Omental fat pad (tissue), 4 donors: ENCODE results near the gene FBXL3. TPM values are rescaled to one million over a fixed set of nuclear protein-coding genes. Genes with fewer than 3 reads are reported as not detected.

Source experiments
- ATAC-seq: fragments of 150-250 bp; one replicate; pipeline ENCODE4 v1.9.1; 2016; ENCODE audit warnings: mild to moderate bottlenecking, moderate library complexity; ENCODE audit not compliant: low FRiP score
- DNase-seq: peaks from one replicate; pipeline ENCODE4 v3.0.0-alpha.2; 2019; ENCODE audit warnings: low spot score
- total RNA-seq, 4 donors: library from RNA; depleted of rRNA; stranded (reverse); fragments of >200 nt; gene quantifications; one replicate each; pipeline ENCODE4 v1.1.0, GENCODE V29; 2016
- TF ChIP-seq, protein P1 (sequence below), 3 donors: fragments of 450-650 bp; IDR thresholded peaks; one replicate each; pipeline ENCODE4 v1.5.1; 2016 to 2017; ENCODE audit warnings: antibody characterized with exemption in 3 of 3, mild to moderate bottlenecking in 3 of 3, moderate library complexity in 2 of 3

The FBXL3 gene, protein sequence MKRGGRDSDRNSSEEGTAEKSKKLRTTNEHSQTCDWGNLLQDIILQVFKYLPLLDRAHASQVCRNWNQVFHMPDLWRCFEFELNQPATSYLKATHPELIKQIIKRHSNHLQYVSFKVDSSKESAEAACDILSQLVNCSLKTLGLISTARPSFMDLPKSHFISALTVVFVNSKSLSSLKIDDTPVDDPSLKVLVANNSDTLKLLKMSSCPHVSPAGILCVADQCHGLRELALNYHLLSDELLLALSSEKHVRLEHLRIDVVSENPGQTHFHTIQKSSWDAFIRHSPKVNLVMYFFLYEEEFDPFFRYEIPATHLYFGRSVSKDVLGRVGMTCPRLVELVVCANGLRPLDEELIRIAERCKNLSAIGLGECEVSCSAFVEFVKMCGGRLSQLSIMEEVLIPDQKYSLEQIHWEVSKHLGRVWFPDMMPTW
- 100 to 1,000 TPM in 1 of 4 donors, 10 to 100 TPM in 3; 62.3 to 121 (median 74.8) TPM for total RNA-seq

DNA sequence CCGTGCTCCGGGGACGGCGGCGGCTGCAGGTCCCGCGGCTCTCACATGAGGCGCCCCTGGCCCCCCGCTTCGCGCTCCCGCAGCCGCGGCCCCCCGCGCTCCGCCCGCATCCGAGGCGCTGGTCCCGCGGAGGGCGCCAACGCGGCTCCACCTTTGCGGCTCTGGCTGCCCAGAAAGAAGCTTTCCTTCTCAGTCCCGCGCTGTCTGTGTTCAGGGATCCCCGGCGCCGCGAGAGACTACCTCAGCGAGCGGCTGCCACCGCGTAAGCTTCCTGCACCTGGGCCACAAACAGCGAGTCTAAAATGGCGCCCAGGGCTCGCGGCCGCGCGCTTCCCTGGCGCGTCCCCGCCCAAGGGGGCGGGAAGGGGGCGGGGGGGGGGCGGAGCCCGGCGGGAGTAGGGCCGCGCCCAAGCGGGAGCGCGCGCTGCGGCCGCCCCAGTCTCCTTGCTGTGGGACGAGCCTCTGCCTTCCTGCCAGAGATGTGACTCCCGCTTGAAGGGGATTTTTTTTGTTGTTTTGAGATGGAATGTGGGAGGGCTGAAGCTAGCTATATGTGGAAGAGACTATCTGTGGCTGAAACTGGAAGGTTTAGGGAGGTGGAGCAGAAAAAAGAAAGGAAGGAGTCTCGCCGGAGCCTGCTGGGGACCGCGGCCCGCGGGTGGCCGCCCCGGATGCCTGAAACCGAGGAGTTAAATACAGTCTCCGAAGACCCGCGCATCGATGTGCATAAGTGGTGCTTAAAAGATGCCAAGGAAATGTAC, at the start of gene FBXL3:
FBXL3 (minus strand) TSS at position 299 of the 761 bp plus-strand sequence. CDS start 5,299 bp downstream, outside the sequence.
- ATAC-seq, result peak; percentile 88
- TF ChIP-seq, protein P1, sequence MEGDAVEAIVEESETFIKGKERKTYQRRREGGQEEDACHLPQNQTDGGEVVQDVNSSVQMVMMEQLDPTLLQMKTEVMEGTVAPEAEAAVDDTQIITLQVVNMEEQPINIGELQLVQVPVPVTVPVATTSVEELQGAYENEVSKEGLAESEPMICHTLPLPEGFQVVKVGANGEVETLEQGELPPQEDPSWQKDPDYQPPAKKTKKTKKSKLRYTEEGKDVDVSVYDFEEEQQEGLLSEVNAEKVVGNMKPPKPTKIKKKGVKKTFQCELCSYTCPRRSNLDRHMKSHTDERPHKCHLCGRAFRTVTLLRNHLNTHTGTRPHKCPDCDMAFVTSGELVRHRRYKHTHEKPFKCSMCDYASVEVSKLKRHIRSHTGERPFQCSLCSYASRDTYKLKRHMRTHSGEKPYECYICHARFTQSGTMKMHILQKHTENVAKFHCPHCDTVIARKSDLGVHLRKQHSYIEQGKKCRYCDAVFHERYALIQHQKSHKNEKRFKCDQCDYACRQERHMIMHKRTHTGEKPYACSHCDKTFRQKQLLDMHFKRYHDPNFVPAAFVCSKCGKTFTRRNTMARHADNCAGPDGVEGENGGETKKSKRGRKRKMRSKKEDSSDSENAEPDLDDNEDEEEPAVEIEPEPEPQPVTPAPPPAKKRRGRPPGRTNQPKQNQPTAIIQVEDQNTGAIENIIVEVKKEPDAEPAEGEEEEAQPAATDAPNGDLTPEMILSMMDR (IDR thresholded peaks at IDR 0.05), result no peak
- peak; percentile 41 for DNase-seq

DNA sequence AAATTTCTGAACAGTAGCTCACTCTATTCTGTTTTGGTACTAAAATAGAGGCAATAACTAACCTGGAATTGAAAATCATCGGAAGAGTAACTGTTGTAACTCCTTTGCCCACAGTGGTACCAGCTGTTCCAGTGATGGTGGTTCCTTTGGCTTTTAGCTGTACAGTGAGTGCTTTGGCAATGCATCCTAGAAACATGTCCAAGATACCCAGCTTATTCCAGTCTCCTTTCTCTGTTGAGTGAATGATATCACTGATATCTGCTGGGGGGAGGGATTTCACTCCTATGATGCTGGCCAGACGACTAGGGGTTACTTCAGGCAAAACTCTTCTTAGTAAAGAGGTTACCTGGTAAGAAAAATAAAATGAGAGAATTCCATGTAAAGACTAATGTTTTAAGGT, 40.6 kb upstream of the FBXL3 start:
- ATAC-seq (no peak), DNase-seq (no peak)
- TF ChIP-seq, protein P1 (IDR thresholded peaks at IDR 0.05), result no peak

DNA sequence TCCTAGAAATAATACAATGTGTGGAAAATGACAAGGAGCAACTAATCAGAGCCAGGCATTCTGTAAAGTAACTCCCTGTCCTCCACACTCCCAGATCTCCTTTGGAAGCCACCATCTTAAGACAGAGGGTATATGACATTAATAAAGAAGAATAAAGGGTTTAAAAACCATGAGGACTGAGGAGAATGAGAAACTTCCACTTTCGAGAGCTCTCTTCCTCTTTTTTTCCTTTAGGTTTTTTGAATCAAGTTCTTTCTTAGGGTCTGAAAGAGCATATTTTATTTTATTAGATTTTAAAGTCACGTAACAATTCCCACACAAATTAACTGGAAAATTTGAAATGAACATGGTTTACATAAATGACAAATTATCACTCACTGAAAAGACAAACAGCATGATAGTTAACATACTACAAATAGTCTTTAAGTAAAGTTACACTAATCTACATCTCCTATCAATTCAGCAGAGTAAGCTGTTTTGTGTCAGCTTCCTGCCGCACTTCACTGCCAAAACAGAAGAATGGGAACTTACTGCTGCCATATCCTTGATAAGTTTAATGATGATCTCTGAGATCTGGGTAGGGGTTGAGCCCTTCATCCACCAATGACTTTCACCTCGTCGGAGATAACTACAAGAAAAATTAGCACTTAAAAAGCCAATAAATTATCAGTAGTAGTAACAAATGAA, 38.6 kb upstream of the FBXL3 start:
- TF ChIP-seq, protein P1 (IDR thresholded peaks at IDR 0.05), result no peak
- DNase-seq, result no peak
- no peak for ATAC-seq

DNA sequence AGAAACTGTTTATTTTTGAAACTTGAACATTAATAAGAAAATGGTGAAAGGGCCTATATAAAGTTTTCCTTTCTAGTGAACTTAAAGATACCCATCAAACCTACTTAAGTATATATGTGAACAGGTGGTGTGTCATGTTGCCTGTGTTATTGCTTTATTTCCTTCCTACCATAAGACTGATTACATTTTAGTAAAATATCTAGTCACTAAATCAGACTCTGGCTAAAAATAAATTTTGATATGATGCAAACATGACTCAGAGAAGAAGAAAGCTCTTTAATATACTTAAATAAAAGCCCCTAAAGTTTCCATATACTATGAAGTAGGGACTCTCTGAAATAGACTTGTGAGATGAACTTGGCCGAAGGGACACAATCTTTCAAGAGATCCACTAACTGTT, 35.1 kb upstream of the FBXL3 start:
- DNase-seq (no peak), ATAC-seq (no peak)
- TF ChIP-seq, protein P1 (IDR thresholded peaks at IDR 0.05), result no peak

DNA sequence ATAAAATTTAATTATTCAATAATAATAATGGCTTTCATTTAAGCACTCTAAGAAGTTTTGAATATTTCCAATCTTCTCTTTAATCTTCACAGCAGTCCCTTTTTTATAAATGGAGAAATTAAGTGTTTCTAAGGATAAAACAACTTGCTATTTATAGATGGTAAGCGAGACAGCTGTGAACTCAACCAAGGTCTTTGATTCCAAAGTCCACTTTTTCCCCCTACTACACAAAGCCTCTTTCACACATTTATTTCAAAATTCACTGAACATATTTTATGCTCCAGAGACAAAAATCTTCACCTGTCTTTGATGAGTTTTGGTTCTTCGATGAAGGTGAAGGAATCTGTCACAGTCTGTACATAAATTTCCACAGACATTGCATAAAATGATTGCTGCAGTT, 34.4 kb upstream of the FBXL3 start:
- DNase-seq, result no peak
- TF ChIP-seq, protein P1 (IDR thresholded peaks at IDR 0.05), result no peak
- no peak for ATAC-seq

DNA sequence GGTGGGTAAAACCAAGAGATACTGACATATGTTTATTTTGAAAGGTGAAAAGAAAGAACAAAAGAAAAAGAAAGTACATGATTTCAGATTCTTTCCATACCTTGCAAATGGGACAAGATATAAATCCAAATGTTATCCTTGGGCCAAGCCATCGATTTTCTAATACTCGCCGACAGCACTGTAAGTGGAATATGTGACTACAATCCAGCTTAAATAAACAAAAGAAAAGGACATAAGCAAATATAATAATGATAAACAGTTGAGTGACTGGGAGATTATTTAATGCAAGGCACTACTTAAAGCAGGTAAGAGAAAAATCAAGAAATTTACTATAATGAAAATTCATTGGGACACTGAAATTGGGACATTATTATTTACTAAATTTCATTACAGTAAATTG, 29.9 kb upstream of the FBXL3 start:
- DNase-seq (no peak), ATAC-seq (no peak)
- TF ChIP-seq, protein P1 (IDR thresholded peaks at IDR 0.05), result no peak
